ENCODE data around the gene OAT.

The OAT gene

GRCh38 chr10:124366343-124366742 is 52.4 kb downstream of the OAT start:
- no peak for DNase-seq (ENCODE audit: low read depth)
- H3K4me3 ChIP-seq (replicated peaks; ENCODE audit: low read depth, low read length), result no peak overlapping the region
- TF ChIP-seq, protein P1, sequence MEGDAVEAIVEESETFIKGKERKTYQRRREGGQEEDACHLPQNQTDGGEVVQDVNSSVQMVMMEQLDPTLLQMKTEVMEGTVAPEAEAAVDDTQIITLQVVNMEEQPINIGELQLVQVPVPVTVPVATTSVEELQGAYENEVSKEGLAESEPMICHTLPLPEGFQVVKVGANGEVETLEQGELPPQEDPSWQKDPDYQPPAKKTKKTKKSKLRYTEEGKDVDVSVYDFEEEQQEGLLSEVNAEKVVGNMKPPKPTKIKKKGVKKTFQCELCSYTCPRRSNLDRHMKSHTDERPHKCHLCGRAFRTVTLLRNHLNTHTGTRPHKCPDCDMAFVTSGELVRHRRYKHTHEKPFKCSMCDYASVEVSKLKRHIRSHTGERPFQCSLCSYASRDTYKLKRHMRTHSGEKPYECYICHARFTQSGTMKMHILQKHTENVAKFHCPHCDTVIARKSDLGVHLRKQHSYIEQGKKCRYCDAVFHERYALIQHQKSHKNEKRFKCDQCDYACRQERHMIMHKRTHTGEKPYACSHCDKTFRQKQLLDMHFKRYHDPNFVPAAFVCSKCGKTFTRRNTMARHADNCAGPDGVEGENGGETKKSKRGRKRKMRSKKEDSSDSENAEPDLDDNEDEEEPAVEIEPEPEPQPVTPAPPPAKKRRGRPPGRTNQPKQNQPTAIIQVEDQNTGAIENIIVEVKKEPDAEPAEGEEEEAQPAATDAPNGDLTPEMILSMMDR (IDR thresholded peaks at IDR 0.05; ENCODE audit: low read length, missing control alignments), result no peak

DNA sequence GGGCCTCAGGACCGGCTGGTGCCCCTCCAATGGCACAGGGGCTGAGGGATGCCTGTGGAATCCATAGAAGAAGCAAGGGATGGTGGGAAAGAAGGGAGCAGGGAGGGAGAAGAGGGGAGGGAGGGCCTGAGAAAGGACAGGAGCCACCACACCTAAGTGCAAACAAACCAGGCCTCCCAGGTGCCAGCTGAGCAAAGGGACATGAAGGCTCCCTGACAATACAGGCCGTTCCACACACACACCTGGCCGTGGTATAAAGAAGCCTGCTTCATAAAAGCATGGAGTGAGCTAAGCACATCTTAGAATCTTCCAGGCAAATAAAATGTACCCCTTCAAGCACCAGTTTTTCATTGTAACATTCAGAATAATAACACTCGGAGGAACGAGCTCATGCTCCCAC is 54.0 kb downstream of the OAT start:
- no peak overlapping the region for H3K4me3 ChIP-seq (replicated peaks; ENCODE audit: low read depth, low read length)
- TF ChIP-seq, protein P1 (IDR thresholded peaks at IDR 0.05; ENCODE audit: low read length, missing control alignments), result no peak
- no peak for DNase-seq (ENCODE audit: low read depth)

GRCh38 chr10:124362568-124362967 is 56.2 kb downstream of the OAT start:
- TF ChIP-seq, protein P1 (IDR thresholded peaks at IDR 0.05; ENCODE audit: low read length, missing control alignments), result no peak
- no peak overlapping the region for H3K4me3 ChIP-seq (replicated peaks; ENCODE audit: low read depth, low read length)
- no peak for DNase-seq (ENCODE audit: low read depth)

GRCh38 chr10:124359336-124359832 is 59.3 kb downstream of the OAT start:
- no peak overlapping the region for H3K4me3 ChIP-seq (replicated peaks; ENCODE audit: low read depth, low read length)
- DNase-seq (ENCODE audit: low read depth), result peak; percentile 7
- TF ChIP-seq, protein P1 (IDR thresholded peaks at IDR 0.05; ENCODE audit: low read length, missing control alignments), result no peak

DNA sequence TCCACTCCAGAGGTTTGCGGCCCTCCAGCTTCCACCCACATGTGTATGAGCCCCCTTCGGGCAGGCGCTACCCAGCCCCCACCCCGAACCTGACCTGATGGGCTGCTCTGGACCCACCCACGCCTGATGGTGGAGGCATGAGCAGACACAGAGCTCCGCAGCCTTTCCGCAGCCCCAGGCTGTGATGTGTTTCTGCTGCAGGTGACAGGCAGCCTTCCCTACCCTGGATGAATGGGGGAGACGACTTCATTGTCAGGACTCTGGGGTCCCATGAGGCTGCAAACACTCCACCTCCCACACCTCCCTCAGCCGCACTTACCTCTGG is 61.2 kb downstream of the OAT start:
- no peak overlapping the region for H3K4me3 ChIP-seq (replicated peaks; ENCODE audit: low read depth, low read length)
- no peak for DNase-seq (ENCODE audit: low read depth)
- TF ChIP-seq, protein P1 (IDR thresholded peaks at IDR 0.05; ENCODE audit: low read length, missing control alignments), result no peak

GRCh38 chr10:124356701-124357560 is 61.8 kb downstream of the OAT start:
- H3K4me3 ChIP-seq (replicated peaks; ENCODE audit: low read depth, low read length), result no peak overlapping the region
- DNase-seq (ENCODE audit: low read depth), result no peak
- TF ChIP-seq, protein P1 (IDR thresholded peaks at IDR 0.05; ENCODE audit: low read length, missing control alignments), result no peak

Data from fibroblast of pulmonary artery (primary cell).